Activated T-helper 2 cell treated with anti-CD3 and anti-CD28 coated beads, Interferon-gamma antibody, Interleukin-2, Interleukin-4, amounts not matched to agents 10 μg/mL and 5 μg/mL and 100 μg/mL, durations not matched to agents 14 hours and 24 hours and 36 hours (primary cell): ENCODE measurements around the gene OXCT1. TPM values are rescaled to one million over a fixed set of nuclear protein-coding genes. Genes with fewer than 3 reads are reported as not detected.
"Not testable (repeated sequence)": the region's sequence is repeated elsewhere in the genome, so short reads cannot be mapped to it uniquely, and the experiment has no call there.

Source experiments
- DNase-seq: peaks from one replicate; pipeline ENCODE4 v3.0.0; 2021; ENCODE audit warnings: low spot score
- H3K27ac Mint-ChIP-seq: one replicate; pipeline ENCODE4 v1.8.0; 2021; ENCODE audit warnings: mixed read lengths
- H3K27me3 Mint-ChIP-seq: one replicate; pipeline ENCODE4 v1.8.0; 2021; ENCODE audit warnings: low read depth, mixed read lengths
- H3K36me3 Mint-ChIP-seq: one replicate; pipeline ENCODE4 v1.8.0; 2021; ENCODE audit warnings: low read depth, mixed read lengths
- H3K4me1 Mint-ChIP-seq: one replicate; pipeline ENCODE4 v1.8.0; 2021; ENCODE audit warnings: low read depth, mixed read lengths
- H3K4me3 Mint-ChIP-seq: one replicate; pipeline ENCODE4 v1.8.0; 2021; ENCODE audit warnings: low read depth, mild to moderate bottlenecking, moderate library complexity, mixed read lengths
- H3K9me3 Mint-ChIP-seq: one replicate; pipeline ENCODE4 v1.8.0; 2021; ENCODE audit warnings: mixed read lengths
- intact Hi-C: fragments of 100-400 bp; cut with micrococcal nuclease; formaldehyde crosslinking; loops from one replicate; pipeline ENCODE4 v1.15.1; 2023
- total RNA-seq: library from RNA; stranded (reverse); gene quantifications from 2 replicates; pipeline ENCODE4 v1.2.3, GENCODE V29; 2022

OXCT1 gene
- total RNA-seq, 1 donor from 2014 or later = 123 TPM

DNA sequence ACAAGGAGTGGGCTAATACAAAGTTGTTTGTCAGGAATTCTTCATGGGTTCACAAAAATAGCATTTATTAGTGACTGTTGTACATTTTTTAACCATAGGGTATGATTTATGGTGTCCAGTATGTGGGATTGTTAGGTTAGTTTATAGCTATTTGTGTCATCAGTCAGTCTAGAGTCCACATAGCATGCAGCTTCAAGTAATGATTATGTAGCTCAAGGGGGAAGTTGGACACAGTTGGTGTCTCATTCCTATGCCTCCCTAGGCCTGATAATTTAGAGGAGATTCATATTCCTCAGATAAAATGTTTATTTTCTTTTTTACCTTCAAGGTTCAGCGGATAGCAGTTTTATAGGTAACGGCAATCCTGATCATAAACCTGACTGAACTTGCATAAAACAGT lies 153.8 kb downstream of the OXCT1 start:
- Mint-ChIP-seq H3K27me3 (peaks cover 12% of the 10 kb centered on the region), H3K4me3 (no peak overlapping the region), H3K27ac (no peak overlapping the region), H3K36me3 (no peaks in the 10 kb centered on the region), H3K4me1 (no peaks in the 10 kb centered on the region), H3K9me3 (no peaks in the 10 kb centered on the region)
- intact Hi-C loops = no loop called here
- no peak for DNase-seq

DNA sequence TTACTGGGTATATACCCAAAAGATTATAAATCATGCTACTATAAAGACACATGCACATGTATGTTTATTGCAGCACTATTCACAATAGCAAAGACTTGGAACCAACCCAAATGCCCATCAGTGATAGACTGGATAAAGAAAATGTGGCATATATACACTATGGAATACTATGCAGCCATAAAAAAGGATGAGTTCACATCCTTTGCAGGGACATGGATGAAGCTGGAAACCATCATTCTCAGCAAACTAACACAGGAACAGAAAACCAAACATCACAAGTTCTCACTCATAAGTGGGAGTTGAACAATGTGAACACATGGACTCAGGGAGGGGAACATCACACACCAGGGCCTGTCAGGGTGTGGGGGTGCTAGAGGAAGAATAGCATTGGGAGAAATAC lies 155.8 kb downstream of the OXCT1 start:
- H3K27ac Mint-ChIP-seq, H3K27me3 Mint-ChIP-seq, H3K4me1 Mint-ChIP-seq, DNase-seq, H3K9me3 Mint-ChIP-seq, H3K36me3 Mint-ChIP-seq, H3K4me3 Mint-ChIP-seq, intact Hi-C loops: not testable (repeated sequence)

DNA sequence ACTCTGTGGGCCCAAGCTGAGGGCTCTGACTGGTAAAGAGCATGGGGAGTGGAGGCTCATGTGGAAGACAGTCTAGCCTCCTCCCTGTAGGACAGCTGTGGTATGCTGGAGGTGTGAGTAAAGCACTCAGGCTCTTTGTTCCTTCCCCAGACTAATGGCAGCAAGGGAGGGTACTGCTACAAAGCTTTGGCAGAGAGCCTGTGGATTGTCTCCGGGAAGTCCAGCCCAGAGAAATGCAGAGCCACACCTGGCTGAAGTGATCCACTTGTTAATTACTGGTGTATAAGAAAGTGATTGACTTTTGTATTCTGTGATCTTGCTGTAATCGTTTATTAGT lies 161.7 kb downstream of the OXCT1 start:
- Mint-ChIP-seq H3K9me3 (no peaks in the 10 kb centered on the region), H3K4me3 (no peak overlapping the region), H3K4me1 (no peaks in the 10 kb centered on the region), H3K27me3 (peaks cover 34% of the 10 kb centered on the region), H3K27ac (no peak overlapping the region), H3K36me3 (no peaks in the 10 kb centered on the region)
- intact Hi-C loops = loop anchor here (1.0 to 10.0 kb wide), 2 partner anchors 135 to 346 kb away; no protein-coding TSS in a partner anchor
- DNase-seq = no peak

DNA sequence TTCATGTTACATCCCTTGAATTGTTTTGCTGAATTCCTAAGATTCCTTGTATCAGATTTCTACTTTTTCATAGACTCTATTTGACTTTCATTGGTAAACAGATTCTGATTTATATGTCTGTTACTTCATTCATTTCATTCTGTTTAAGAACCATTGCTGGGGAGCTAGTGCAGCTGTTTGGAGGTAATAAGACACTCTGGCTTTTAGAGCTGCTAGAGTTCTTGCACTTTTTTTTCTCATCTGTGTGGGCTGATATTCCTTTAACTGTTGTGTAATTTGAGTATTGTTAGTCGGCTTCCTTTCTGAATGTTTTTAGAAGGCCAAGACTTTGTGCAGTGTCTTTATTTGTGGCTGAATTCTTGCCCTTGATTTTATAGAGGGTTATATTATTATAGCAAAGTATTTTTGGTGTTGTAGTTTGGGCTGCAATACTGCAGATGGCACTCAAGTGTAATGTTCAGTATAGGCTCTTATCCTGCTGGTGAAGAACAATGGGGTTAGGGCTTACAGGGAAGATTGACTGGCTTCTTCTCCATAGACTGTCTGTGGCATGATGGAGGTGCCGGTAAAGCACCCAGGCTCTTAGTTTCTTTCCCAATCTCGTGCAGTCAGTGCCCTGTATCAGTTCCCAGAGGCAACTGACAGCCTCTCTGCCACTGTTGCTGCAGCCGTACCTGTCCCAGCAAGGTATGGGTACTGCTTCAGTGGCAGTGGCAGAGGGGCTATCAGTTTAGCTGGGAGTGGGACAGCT lies 162.2 kb downstream of the OXCT1 start:
- Mint-ChIP-seq H3K4me1 (no peaks in the 10 kb centered on the region), H3K27ac (no peak overlapping the region), H3K27me3 (peaks cover 31% of the 10 kb centered on the region), H3K9me3 (no peaks in the 10 kb centered on the region), H3K36me3 (no peaks in the 10 kb centered on the region), H3K4me3 (no peak overlapping the region)
- intact Hi-C loops = loop anchor here (1.0 to 10.0 kb wide), 2 partner anchors 135 to 347 kb away; no protein-coding TSS in a partner anchor
- DNase-seq = no peak

DNA sequence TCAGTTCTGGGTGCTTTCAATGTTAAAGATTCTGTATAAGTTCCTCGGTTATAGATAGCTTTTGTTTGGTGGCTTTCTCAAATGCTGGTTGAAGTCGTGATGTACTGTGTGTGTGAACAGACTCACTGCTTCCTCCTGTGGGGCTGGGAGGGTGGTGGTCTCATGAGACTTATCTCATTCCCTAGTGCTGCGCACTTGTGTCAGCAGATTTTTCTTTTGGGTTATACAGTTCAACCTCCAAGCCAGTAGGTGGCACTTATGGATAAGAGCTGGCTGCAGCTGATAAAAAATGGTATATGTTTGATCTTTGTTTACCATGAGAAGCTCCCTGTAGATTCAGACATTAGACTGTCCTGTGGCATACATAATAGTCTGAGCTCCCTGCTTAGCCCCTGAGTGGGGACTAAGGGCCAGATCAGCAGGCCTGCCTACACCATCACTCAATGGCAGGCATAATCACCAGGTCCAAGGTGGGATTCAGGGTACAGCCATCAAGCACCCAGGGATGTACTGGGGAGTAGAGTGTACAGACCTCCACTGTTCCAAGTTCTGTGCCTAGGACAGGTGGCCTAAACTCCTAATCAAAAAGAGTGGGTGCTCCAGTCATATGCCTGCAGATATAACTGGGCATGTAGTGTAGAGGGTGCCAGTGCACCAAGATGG lies 174.2 kb downstream of the OXCT1 start:
- intact Hi-C loops = loop anchor here (1.0 kb wide), 1 partner anchor 147 kb away; no protein-coding TSS in a partner anchor
- Mint-ChIP-seq H3K36me3 (no peaks in the 10 kb centered on the region), H3K9me3 (no peaks in the 10 kb centered on the region), H3K4me1 (no peaks in the 10 kb centered on the region), H3K27me3 (peaks cover 35% of the 10 kb centered on the region), H3K27ac (no peak overlapping the region), H3K4me3 (no peak overlapping the region)
- DNase-seq = no peak

DNA sequence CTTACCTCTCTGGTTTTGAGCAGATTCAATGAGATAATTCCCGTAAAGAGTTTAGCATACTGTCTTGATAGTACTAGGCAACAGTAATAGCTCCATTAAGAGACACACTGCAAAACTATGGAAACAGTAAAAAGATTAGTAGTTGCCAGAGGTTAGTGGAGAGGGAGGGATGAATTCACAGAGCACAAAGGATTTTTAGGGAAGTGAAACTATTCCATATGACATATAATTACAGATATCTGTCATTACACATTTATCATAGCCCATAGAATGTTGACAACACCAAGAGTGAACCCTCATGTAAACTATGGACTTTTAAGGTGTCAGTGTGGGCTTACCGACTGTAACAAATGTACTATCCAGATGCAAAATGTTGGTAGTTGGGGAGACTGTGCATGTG lies 183.5 kb downstream of the OXCT1 start:
- DNase-seq = no peak
- Mint-ChIP-seq H3K9me3 (no peaks in the 10 kb centered on the region), H3K36me3 (no peaks in the 10 kb centered on the region), H3K4me1 (no peaks in the 10 kb centered on the region), H3K27ac (no peak overlapping the region), H3K4me3 (no peak overlapping the region), H3K27me3 (peaks cover 18% of the 10 kb centered on the region)
- intact Hi-C loops = no loop called here

DNA sequence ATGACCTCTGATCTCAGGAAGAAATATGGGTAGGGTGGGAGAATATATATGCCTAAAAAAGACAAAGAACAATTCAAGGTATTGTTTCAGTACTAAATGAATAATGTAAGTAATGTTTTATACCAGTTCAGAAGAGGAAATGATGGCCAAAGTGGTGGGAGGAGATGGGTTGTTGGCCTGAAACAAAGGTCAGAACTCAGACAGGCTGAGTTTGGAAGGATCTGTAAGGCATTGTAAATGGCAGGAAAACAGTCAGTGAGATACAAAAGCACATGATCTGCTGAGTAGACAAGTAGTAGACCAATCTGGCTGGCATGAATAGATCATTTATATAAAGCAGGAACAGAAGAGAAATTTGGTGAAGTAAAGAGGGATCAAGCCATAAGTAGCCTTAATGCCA lies 184.0 kb downstream of the OXCT1 start:
- H3K36me3 Mint-ChIP-seq = no peaks in the 10 kb centered on the region
- H3K9me3 Mint-ChIP-seq = no peaks in the 10 kb centered on the region
- no peak overlapping the region for H3K27ac Mint-ChIP-seq
- H3K27me3 Mint-ChIP-seq = peaks cover 16% of the 10 kb centered on the region
- H3K4me1 Mint-ChIP-seq = no peaks in the 10 kb centered on the region
- DNase-seq = no peak
- intact Hi-C loops = no loop called here
- no peak overlapping the region for H3K4me3 Mint-ChIP-seq

DNA sequence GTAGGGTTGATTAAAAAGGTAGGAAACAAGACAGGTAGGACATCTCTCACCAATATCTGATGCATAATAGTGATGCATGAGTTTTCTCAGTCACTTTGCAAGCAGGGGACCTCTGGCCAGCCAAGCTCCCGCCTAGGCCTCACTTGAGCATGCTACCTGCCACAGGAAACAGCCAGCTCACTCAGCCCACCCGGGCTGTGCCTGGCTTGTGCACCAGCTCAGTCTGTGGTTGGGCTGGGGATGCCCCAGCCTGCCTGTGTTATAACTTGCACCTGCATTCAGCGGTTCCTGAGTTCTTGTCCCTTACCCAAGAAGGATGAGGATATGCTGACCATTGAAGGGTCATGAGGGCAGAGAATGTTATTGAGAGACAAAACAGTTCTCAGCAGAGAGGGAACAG lies 187.0 kb downstream of the OXCT1 start:
- no peak overlapping the region for H3K4me3 Mint-ChIP-seq
- no peaks in the 10 kb centered on the region for H3K4me1 Mint-ChIP-seq
- H3K27me3 Mint-ChIP-seq = peaks cover 9% of the 10 kb centered on the region
- H3K36me3 Mint-ChIP-seq = no peaks in the 10 kb centered on the region
- intact Hi-C loops = no loop called here
- H3K9me3 Mint-ChIP-seq = peaks cover 4% of the 10 kb centered on the region
- H3K27ac Mint-ChIP-seq = no peak overlapping the region
- DNase-seq = no peak

DNA sequence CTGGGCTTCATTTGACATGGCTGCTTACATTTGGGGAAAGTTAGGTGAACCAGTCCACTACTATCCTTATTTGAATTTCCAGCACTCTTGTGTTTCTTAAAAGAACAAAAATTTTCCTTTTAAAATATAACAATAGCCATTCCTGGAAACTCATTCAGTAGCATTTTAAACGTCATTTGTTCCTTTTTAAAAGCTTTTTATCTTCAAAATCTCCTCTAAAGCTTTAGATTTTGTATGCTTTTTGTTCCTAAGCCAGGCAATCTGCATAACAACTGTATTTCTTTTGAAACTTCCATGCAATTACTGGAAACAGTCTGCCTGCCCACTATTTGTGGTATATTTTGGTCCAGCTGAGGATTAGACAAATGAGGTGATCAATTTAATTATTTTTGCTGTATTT lies 187.6 kb downstream of the OXCT1 start:
- Mint-ChIP-seq H3K27me3 (peaks cover 7% of the 10 kb centered on the region), H3K4me3 (no peak overlapping the region), H3K36me3 (no peaks in the 10 kb centered on the region), H3K9me3 (peaks cover 4% of the 10 kb centered on the region), H3K4me1 (no peaks in the 10 kb centered on the region), H3K27ac (no peak overlapping the region)
- intact Hi-C loops = no loop called here
- DNase-seq = no peak

DNA sequence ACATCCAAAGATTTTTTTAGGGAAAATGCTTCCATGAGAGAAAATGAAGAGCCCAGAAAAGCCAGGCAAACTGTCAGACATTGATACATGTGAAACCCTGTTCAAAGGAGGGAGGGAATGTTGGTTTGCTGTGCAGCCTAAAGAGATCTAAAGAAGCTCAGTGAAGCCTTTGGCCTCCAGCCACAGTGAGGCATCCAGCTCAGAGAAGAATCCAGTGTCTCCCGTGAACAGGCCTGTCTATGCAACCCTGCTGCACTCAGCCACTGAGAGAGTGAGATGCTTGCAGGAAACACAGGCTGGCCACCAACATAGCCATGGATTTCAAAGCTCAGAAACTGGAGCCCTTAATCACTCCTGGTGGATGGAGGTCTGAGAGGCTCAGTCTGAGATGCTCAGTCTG lies 188.4 kb downstream of the OXCT1 start:
- no peaks in the 10 kb centered on the region for H3K4me1 Mint-ChIP-seq
- peaks cover 4% of the 10 kb centered on the region for H3K27me3 Mint-ChIP-seq
- no peaks in the 10 kb centered on the region for H3K36me3 Mint-ChIP-seq
- H3K9me3 Mint-ChIP-seq = peaks cover 4% of the 10 kb centered on the region
- no peak overlapping the region for H3K27ac Mint-ChIP-seq
- H3K4me3 Mint-ChIP-seq = no peak overlapping the region
- intact Hi-C loops = no loop called here
- no peak for DNase-seq

Other genes with a start within 250 kb of the OXCT1 start
- gene RIMOC1, start 33.9 kb upstream of the OXCT1 start, total RNA-seq = 26.6 and 28.7 TPM in 2 replicates
- gene FBXO4, start 54.9 kb upstream of the OXCT1 start, total RNA-seq = 16.1 and 17.2 TPM in 2 replicates